CD4-positive, alpha-beta T cell treated with Interleukin-4 for 4 hours (primary cell): Measurements from ENCODE around the gene OR5AL1.
"Not testable (repeated sequence)": the region's sequence is repeated elsewhere in the genome, so short reads cannot be mapped to it uniquely, and the experiment has no call there.

ENCODE experiments used
- DNase-seq: peaks from one replicate; pipeline ENCODE4 v3.0.0-alpha.2; 2020

Gene OR5AL1

GRCh38 chr11:56412396-56412795 is at the start of gene OR5AL1:
Gene OR5AL1 (plus strand): TSS chr11:56412696.
- no peak for DNase-seq

GRCh38 chr11:56375324-56375723 is 37.2 kb upstream of the OR5AL1 start, which contains the start of gene OR8U1:
Gene OR8U1 (plus strand): TSS chr11:56375624. CDS start chr11:56375624, 0 bp downstream.
- DNase-seq = no peak

GRCh38 chr11:56380120-56380519 is 32.4 kb upstream of the OR5AL1 start:
- DNase-seq = no peak

DNA sequence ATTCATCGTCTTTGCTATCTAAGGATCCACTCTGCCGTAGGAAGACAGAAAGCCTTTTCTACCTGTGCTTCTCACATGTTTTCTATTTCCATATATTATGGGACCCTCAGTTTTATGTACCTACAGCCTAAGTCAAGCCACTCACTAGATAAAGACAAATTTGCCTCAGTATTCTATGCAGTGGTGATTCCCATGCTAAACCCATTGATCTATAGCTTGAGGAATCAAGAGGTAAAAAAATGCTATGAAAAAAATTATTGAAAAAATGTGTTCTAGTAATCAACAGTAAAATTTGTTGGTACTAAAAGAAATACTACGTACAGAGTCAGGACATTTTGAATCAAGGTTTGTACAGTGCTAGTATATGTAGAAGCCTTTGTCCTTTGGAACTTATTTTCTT is 18.1 kb upstream of the OR5AL1 start:
- DNase-seq = no peak

DNA sequence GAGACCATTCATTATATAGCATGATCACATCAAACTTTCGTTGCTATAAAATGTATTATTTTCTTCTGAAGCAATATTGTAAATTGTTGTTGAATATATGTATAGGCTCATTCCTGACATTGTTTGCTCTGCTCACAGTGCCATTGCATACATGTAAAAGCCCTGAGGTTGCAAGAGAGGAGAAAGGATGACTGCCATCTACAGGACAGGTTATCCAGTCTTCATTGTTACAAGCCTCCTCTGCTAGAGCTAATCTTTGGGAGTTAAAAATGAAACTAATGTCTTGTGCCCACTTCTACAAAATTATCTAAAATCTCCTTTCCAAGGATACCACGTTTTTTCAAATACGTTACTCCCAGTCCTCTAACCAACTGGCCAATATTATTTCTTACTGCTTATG is 16.4 kb upstream of the OR5AL1 start:
- DNase-seq = no peak

DNA sequence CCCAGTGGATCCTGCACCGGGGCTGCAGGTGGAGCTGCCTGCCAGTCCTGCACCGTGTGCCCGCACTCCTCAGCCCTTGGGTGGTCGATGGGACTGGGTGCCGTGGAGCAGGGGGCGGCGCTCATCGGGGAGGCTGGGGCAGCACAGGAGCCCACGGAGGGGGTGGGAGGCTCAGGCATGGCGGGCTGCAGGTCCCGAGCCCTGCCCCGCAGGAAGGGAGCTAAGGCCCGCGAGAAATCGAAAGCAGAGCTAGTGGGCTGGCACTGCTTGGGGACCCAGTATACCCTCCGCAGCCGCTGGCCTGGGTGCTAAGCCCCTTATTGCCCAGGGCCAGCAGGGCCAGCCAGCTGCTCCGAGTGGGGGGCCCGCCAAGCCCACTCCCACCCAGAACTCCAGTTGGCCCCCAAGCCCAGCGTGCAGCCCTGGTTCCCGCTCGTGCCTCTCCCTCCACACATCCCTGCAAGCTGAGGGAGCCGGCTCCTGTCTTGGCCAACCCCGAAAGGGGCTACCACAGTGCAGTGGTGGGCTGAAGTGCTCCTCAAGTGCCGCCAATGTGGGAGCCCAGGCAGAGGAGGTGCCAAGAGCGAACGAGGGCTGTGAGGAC is 10.5 kb upstream of the OR5AL1 start:
- not testable (repeated sequence) for DNase-seq

- no peak for DNase-seq
Observed at GRCh38 chr11:56404393-56404792, 8.1 kb upstream of the OR5AL1 start.

GRCh38 chr11:56410801-56411200 is 1.7 kb upstream of the OR5AL1 start:
- DNase-seq = no peak

DNA sequence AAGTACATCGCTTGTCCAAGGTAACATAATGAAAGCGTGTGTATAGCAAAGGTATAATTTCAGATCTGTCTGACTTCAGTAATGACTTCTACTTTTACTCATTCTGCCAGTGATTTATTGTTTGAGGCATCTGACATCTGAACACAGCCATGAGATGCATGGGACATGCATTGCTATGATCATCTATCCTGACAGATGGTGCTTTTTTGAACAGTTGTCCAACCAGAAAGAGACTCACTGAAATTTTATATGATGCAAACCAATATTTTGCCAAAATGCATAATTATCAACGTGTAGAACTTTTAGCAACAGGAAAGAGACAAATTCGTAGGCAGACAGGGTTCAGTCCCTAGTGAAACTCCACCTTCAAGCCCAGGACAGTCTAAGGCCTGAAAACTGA is 41.0 kb downstream of the OR5AL1 start:
- no peak for DNase-seq

GRCh38 chr11:56457076-56457475 is 44.6 kb downstream of the OR5AL1 start:
- no peak for DNase-seq
